ENCODE results near the gene SEPTIN2. TPM values are rescaled to one million over a fixed set of nuclear protein-coding genes. Genes with fewer than 3 reads are reported as not detected.
A peak's percentile ranks its signal among the peaks of the same experiment; 100 is the strongest.
"Not testable (repeated sequence)": the region's sequence is repeated elsewhere in the genome, so short reads cannot be mapped to it uniquely, and the experiment has no call there.

The SEPTIN2 gene
- polyA plus RNA-seq, 4 donors, result 538 to 630 (median 566) TPM

GRCh38 chr2:241312082-241312481 lies 3.6 kb upstream of the SEPTIN2 start:
- DNase-seq (ENCODE audit: low read depth in 4 of 4, low spot score in 2 of 4), result no peak

GRCh38 chr2:241313543-241314095 lies 2.1 kb upstream of the SEPTIN2 start:
- DNase-seq (ENCODE audit: low read depth in 4 of 4, low spot score in 2 of 4), result no peak

GRCh38 chr2:241314226-241315092 lies 1.3 kb upstream of the SEPTIN2 start:
- no peak for DNase-seq (ENCODE audit: low read depth in 4 of 4, low spot score in 2 of 4)

- peak; percentile 97 to 100 (median 98) for DNase-seq (ENCODE audit: low read depth in 4 of 4, low spot score in 2 of 4)
These were observed 439 bp upstream of the SEPTIN2 start, which contains the start of gene HDLBP for GRCh38 chr2:241315093-241315878. Gene HDLBP (minus strand): TSS chr2:241315672. CDS start chr2:241266869, 48,803 bp downstream.

GRCh38 chr2:241316825-241317224 lies 1.1 kb downstream of the SEPTIN2 start:
- no peak for DNase-seq (ENCODE audit: low read depth in 4 of 4, low spot score in 2 of 4)

- DNase-seq (ENCODE audit: low read depth in 4 of 4, low spot score in 2 of 4), result no peak
These were observed 1.7 kb downstream of the SEPTIN2 start for GRCh38 chr2:241317391-241317790.

- DNase-seq (ENCODE audit: low read depth in 4 of 4, low spot score in 2 of 4), result not testable (repeated sequence)
These were observed 3.1 kb downstream of the SEPTIN2 start for GRCh38 chr2:241318830-241319229.

- DNase-seq (ENCODE audit: low read depth in 4 of 4, low spot score in 2 of 4), result no peak
These were observed 4.7 kb downstream of the SEPTIN2 start for GRCh38 chr2:241320394-241320793.

GRCh38 chr2:241321033-241321432 lies 5.3 kb downstream of the SEPTIN2 start:
- DNase-seq (ENCODE audit: low read depth in 4 of 4, low spot score in 2 of 4), result no peak

- DNase-seq (ENCODE audit: low read depth in 4 of 4, low spot score in 2 of 4), result no peak
These were observed 6.2 kb downstream of the SEPTIN2 start for GRCh38 chr2:241321886-241322285.

- DNase-seq (ENCODE audit: low read depth in 4 of 4, low spot score in 2 of 4), result no peak
These were observed 8.1 kb downstream of the SEPTIN2 start for GRCh38 chr2:241323778-241324177.

GRCh38 chr2:241324775-241325174 lies 9.1 kb downstream of the SEPTIN2 start:
- no peak for DNase-seq (ENCODE audit: low read depth in 4 of 4, low spot score in 2 of 4)

GRCh38 chr2:241325257-241325656 lies 9.5 kb downstream of the SEPTIN2 start:
- DNase-seq (ENCODE audit: low read depth in 4 of 4, low spot score in 2 of 4), result no peak

GRCh38 chr2:241329669-241330615 lies 14.2 kb downstream of the SEPTIN2 start:
- no peak for DNase-seq (ENCODE audit: low read depth in 4 of 4, low spot score in 2 of 4)

GRCh38 chr2:241330616-241330981 lies 14.9 kb downstream of the SEPTIN2 start:
- DNase-seq (ENCODE audit: low read depth in 4 of 4, low spot score in 2 of 4), result no peak

GRCh38 chr2:241334813-241335212 lies 19.1 kb downstream of the SEPTIN2 start:
- no peak for DNase-seq (ENCODE audit: low read depth in 4 of 4, low spot score in 2 of 4)

- DNase-seq (ENCODE audit: low read depth in 4 of 4, low spot score in 2 of 4), result no peak
These were observed 24.3 kb downstream of the SEPTIN2 start for GRCh38 chr2:241339839-241340630.

GRCh38 chr2:241340631-241341163 lies 25.0 kb downstream of the SEPTIN2 start:
- DNase-seq (ENCODE audit: low read depth in 4 of 4, low spot score in 2 of 4), result no peak
